Measurements from ENCODE around the gene BRI3BP. TPM values are rescaled to one million over a fixed set of nuclear protein-coding genes. Genes with fewer than 3 reads are reported as not detected.

BRI3BP gene
- total and polyA plus RNA-seq, 9 donors = 0.95 to 6.1 (median 2.6) TPM

DNA sequence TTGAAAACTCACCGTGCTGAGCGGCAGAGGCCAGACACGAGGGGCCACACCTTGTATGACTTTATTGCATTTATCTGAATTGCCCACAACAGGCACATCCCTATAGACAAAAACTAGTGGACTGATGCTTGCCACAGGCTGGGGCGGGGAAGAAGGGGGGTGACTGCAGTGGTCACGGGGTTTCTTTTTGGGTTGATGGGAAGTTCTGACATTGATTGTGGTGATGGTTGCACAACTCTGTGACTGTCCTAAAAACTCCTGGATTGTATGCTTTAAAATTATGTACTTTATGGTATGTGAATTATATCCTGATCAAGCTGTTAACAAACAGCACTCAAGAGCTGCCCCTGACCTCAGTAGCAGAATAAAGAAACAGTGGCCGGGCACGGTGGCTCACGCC lies 30.2 kb upstream of the BRI3BP start:
- WGBS, 3 donors = 89 to 97% (median 95%) methylated on average over 8 of the region's 8 CpGs
- Histone ChIP-seq H3K27ac (no peak overlapping the region), H3K27me3 (no peaks in the 10 kb centered on the region), H3K9me3 (no peaks in the 10 kb centered on the region), H3K36me3 (no peaks in the 10 kb centered on the region), H3K4me3 (no peak overlapping the region), H3K4me1 (ENCODE audit: insufficient read depth) (no peaks in the 10 kb centered on the region)
- intact Hi-C loops (cut with DNase I) = no loop called here
- TF ChIP-seq, protein P1, sequence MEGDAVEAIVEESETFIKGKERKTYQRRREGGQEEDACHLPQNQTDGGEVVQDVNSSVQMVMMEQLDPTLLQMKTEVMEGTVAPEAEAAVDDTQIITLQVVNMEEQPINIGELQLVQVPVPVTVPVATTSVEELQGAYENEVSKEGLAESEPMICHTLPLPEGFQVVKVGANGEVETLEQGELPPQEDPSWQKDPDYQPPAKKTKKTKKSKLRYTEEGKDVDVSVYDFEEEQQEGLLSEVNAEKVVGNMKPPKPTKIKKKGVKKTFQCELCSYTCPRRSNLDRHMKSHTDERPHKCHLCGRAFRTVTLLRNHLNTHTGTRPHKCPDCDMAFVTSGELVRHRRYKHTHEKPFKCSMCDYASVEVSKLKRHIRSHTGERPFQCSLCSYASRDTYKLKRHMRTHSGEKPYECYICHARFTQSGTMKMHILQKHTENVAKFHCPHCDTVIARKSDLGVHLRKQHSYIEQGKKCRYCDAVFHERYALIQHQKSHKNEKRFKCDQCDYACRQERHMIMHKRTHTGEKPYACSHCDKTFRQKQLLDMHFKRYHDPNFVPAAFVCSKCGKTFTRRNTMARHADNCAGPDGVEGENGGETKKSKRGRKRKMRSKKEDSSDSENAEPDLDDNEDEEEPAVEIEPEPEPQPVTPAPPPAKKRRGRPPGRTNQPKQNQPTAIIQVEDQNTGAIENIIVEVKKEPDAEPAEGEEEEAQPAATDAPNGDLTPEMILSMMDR (IDR thresholded peaks at IDR 0.05) = no peak
- TF ChIP-seq POLR2A (IDR thresholded peaks at IDR 0.05) = no peak
- no peak for TF ChIP-seq EP300 (IDR thresholded peaks at IDR 0.05)
- no peak for DNase-seq

DNA sequence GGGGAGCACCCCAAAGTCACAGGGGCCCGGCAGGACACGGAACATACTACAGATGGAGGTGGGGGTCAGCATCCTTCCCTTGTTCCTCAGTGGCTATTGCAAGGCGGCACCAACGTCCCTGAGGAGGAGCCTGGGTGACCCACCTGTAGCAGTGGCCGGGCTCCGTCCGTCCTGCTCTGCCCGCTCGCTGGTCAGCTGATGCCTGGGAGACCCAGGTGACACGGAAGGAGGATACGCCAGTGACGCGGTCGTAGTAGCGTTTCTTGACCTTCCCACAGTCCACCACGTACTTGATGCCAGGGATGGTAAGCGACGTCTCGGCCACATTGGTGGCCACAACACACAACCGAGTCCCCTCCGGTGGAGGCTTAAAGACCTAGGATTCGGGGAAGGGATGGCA lies 29.2 kb upstream of the BRI3BP start:
- H3K9me3 ChIP-seq = no peaks in the 10 kb centered on the region
- intact Hi-C loops (cut with DNase I) = no loop called here
- WGBS, 3 donors = 91 to 94% (median 92%) methylated on average over 22 of the region's 22 CpGs
- no peaks in the 10 kb centered on the region for H3K27me3 ChIP-seq
- H3K36me3 ChIP-seq = no peaks in the 10 kb centered on the region
- H3K27ac ChIP-seq = no peak overlapping the region
- TF ChIP-seq, protein P1 (IDR thresholded peaks at IDR 0.05) = no peak
- TF ChIP-seq EP300 (IDR thresholded peaks at IDR 0.05) (no peak), POLR2A (IDR thresholded peaks at IDR 0.05) (no peak)
- H3K4me3 ChIP-seq = no peak overlapping the region
- H3K4me1 ChIP-seq (ENCODE audit: insufficient read depth) = no peaks in the 10 kb centered on the region
- DNase-seq = no peak

DNA sequence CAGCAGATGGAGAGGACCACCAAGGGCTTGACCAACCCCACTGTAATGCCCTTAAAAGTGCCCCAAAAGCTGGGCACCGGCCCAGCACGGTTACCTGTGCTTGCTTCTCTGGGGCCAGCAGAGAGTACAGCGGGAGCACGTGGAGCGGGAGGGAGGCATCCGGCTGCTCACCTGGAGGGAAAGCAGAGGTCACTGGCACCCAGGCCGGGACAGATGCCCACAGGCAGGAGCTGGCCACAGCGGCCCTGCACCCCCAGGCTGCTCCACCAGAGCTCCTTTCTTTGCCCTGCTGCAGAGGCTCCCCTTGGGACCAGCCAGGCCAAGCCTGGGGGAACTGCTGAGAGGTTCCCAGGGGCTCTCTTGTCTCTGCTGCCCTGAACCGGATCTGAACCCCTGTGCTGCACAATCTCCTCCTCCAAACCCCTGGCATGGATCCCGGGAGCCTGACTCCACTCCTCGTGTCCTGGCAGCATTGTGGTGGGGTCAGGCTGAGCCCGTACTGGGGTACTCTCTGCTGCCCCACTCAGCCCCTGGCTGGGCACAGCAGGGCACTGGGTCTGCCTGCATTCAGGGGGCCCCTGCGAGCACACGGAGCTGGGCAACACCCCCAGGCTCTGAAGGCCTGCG lies 28.5 kb upstream of the BRI3BP start:
- DNase-seq = no peak
- H3K36me3 ChIP-seq = no peaks in the 10 kb centered on the region
- H3K9me3 ChIP-seq = no peaks in the 10 kb centered on the region
- no peak overlapping the region for H3K27ac ChIP-seq
- intact Hi-C loops (cut with DNase I) = no loop called here
- no peaks in the 10 kb centered on the region for H3K27me3 ChIP-seq
- 65 to 84% (median 82%) methylated on average over 15 of the region's 15 CpGs for WGBS, 3 donors
- TF ChIP-seq EP300 (IDR thresholded peaks at IDR 0.05) = no peak
- TF ChIP-seq, protein P1 (IDR thresholded peaks at IDR 0.05) = no peak
- no peak for TF ChIP-seq POLR2A (IDR thresholded peaks at IDR 0.05)
- no peak overlapping the region for H3K4me3 ChIP-seq
- H3K4me1 ChIP-seq (ENCODE audit: insufficient read depth) = no peaks in the 10 kb centered on the region

DNA sequence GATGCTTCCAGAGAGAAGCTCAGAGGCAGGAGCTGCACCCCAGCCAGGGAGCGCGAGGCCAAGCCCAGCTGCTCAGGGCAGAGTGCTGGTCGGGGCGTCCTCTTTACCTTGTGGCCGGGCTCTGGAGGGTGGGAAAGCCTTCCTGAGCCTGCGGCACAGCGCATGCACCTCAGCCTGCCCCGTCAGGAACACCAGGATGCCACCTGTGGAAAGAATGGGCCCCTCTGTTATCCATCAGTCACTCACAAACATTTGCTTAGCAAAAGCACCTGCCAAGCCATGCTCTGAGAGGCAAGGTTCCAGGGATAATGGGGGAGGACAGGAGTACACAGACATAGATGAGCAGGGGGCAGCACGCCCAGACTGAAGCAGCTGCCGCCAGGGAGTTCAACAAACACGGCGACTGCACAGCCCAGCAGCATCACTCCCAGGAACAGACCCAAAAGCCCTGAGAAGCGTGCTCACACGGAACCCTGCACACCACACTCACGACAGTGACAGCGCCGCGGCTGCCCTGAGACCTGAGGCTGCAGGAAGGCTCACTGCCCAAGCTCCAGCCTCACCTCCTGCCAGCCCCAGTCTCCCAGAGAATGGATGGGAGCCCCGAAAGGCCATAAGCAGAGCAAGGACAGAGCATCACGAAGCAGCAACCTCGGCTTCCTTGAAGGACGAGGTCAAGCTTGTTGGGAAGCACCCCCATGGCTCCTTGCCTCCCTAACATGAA lies 26.3 kb upstream of the BRI3BP start:
- H3K36me3 ChIP-seq = no peaks in the 10 kb centered on the region
- DNase-seq = no peak
- TF ChIP-seq EP300 (IDR thresholded peaks at IDR 0.05) (no peak), POLR2A (IDR thresholded peaks at IDR 0.05) (no peak)
- TF ChIP-seq, protein P1 (IDR thresholded peaks at IDR 0.05) = no peak
- no peaks in the 10 kb centered on the region for H3K4me1 ChIP-seq (ENCODE audit: insufficient read depth)
- H3K4me3 ChIP-seq = no peak overlapping the region
- no peaks in the 10 kb centered on the region for H3K9me3 ChIP-seq
- intact Hi-C loops (cut with DNase I) = no loop called here
- 68 to 80% (median 71%) methylated on average over 18 to 22 of the region's 22 CpGs for WGBS, 3 donors
- no peaks in the 10 kb centered on the region for H3K27me3 ChIP-seq
- no peak overlapping the region for H3K27ac ChIP-seq

All from ovary (tissue), 9 donors.